PC-9 (cell line): Measurements from ENCODE around the gene MYO5B. TPM values are rescaled to one million over a fixed set of nuclear protein-coding genes. Genes with fewer than 3 reads are reported as not detected.
"Not testable (repeated sequence)": the region's sequence is repeated elsewhere in the genome, so short reads cannot be mapped to it uniquely, and the experiment has no call there.

ENCODE experiments used
- BruUV-seq: library from RNA; stranded (reverse); fragments of 400-500 nt; replicated peaks from 2 replicates; lab custom pipeline; 2021; lab: Mats Ljungman, UMichigan
- CTCF ChIA-PET: fragments of 300-600 bp; sonication (Branson Sonifier 250); formaldehyde crosslinking; loops from one replicate; lab custom pipeline; 2022; ENCODE audit warnings: antibody characterized with exemption; lab: Charles Lee
- POLR2A ChIA-PET: fragments of 300-600 bp; sonication (Branson Sonifier 250); formaldehyde crosslinking; loops from one replicate; lab custom pipeline; 2022; ENCODE audit warnings: antibody characterized with exemption; ENCODE audit not compliant: unreplicated experiment; lab: Charles Lee
- DNase-seq, 2 experiments: peaks; one replicate each; pipeline versions ENCODE4 v3.0.0 to v3.0.0-alpha.2; 2015 to 2022; ENCODE audit warnings: mixed read lengths in 1 of 2
- H2AFZ ChIP-seq: fragments of 200-600 bp; sonication (generic); 2 replicates; pipeline ENCODE4 v1.8.1; 2017; ENCODE audit warnings: antibody characterized with exemption
- H3F3A ChIP-seq: fragments of 200-600 bp; sonication (generic); 2 replicates; pipeline ENCODE4 v1.8.1; 2017; ENCODE audit warnings: antibody characterized with exemption, mild to moderate bottlenecking, low read depth; ENCODE audit not compliant: insufficient read depth
- H3K27ac ChIP-seq: fragments of 200-600 bp; sonication (generic); 2 replicates; pipeline ENCODE4 v1.6.1; 2016; ENCODE audit warnings: mixed run types
- H3K27me3 ChIP-seq: fragments of 200-600 bp; sonication (generic); 2 replicates; pipeline ENCODE4 v1.6.1; 2016; ENCODE audit warnings: low read depth, mixed run types; ENCODE audit not compliant: insufficient read depth
- H3K36me3 ChIP-seq: fragments of 200-600 bp; sonication (generic); 2 replicates; pipeline ENCODE4 v1.6.1; 2016; ENCODE audit warnings: low read depth, mixed run types
- H3K4me1 ChIP-seq: fragments of 200-600 bp; sonication (generic); replicated peaks from 2 replicates; pipeline ENCODE4 v1.6.1; 2016; ENCODE audit warnings: mixed run types; ENCODE audit not compliant: insufficient read depth
- H3K4me2 ChIP-seq: fragments of 200-600 bp; sonication (generic); 2 replicates; pipeline ENCODE4 v1.6.1; 2017; ENCODE audit warnings: mixed run types
- H3K4me3 ChIP-seq: fragments of 200-600 bp; sonication (generic); 2 replicates; pipeline ENCODE4 v1.6.1; 2016; ENCODE audit warnings: mixed run types
- H3K79me2 ChIP-seq: fragments of 200-600 bp; sonication (generic); 2 replicates; pipeline ENCODE4 v1.6.1; 2017; ENCODE audit warnings: low read depth, mixed run types
- H3K9me2 ChIP-seq: fragments of 200-600 bp; sonication (generic); 2 replicates; pipeline ENCODE4 v1.8.1; 2017; ENCODE audit warnings: mild to moderate bottlenecking; ENCODE audit not compliant: insufficient read depth
- H3K9me3 ChIP-seq: fragments of 200-600 bp; sonication (generic); 2 replicates; pipeline ENCODE4 v1.8.1; 2016; ENCODE audit warnings: low read depth; ENCODE audit not compliant: insufficient read depth
- H4K20me1 ChIP-seq: fragments of 200-600 bp; sonication (generic); 2 replicates; pipeline ENCODE4 v1.8.1; 2017; ENCODE audit not compliant: insufficient read depth
- CTCF ChIP-seq: fragments of 200-600 bp; sonication (generic); conservative IDR thresholded peaks from 2 replicates; pipeline ENCODE4 v1.6.1; 2017; ENCODE audit warnings: mixed run types, antibody characterized with exemption, mild to moderate bottlenecking, moderate library complexity
- EZH2 ChIP-seq: fragments of 200-600 bp; sonication (generic); IDR thresholded peaks from 2 replicates; pipeline ENCODE4 v1.8.0; 2017; ENCODE audit warnings: antibody characterized with exemption, low read depth
- intact Hi-C: fragments of 100-400 bp; cut with micrococcal nuclease; formaldehyde crosslinking; loops from one replicate; pipeline ENCODE4 v1.10.0; 2022; ENCODE audit not compliant: unreplicated experiment
- total RNA-seq: library from RNA; stranded (reverse); gene quantifications from 2 replicates; pipeline ENCODE4 v1.2.3, GENCODE V29; 2021

The MYO5B gene
- total RNA-seq, 1 experiment from 2014 or later, result 25.4 TPM

- Histone ChIP-seq H3K36me3 (no peaks in the 10 kb centered on the region), H3K9me2 (no peaks in the 10 kb centered on the region), H3K79me2 (no peaks in the 10 kb centered on the region), H3K9me3 (no peaks in the 10 kb centered on the region), H4K20me1 (no peaks in the 10 kb centered on the region), H3K4me2 (no peak overlapping the region), H3F3A (no peaks in the 10 kb centered on the region), H3K27me3 (no peaks in the 10 kb centered on the region), H3K27ac (no peak overlapping the region), H3K4me1 (no peaks in the 10 kb centered on the region), H3K4me3 (no peak overlapping the region), H2AFZ (no peak overlapping the region)
- BruUV-seq, result no TSS peak
- POLR2A ChIA-PET, result no interaction called here
- DNase-seq, result no peak
- CTCF ChIA-PET, result no interaction called here
- intact Hi-C loops, result no loop called here
- no peak for TF ChIP-seq CTCF
- no peak for TF ChIP-seq EZH2
Observed at GRCh38 chr18:49798001-49798400, 396.9 kb downstream of the MYO5B start.

- no TSS peak for BruUV-seq
Observed at GRCh38 chr18:49795612-49796552, 399.1 kb downstream of the MYO5B start.

GRCh38 chr18:49794743-49795142 is 400.2 kb downstream of the MYO5B start:
- Histone ChIP-seq H3K9me3 (no peaks in the 10 kb centered on the region), H3K36me3 (0 out of 2 replicates have a peak, but pooled peaks cover 3% of the 10 kb centered on the region), H3F3A (no peaks in the 10 kb centered on the region), H3K4me2 (no peak overlapping the region), H2AFZ (no peak overlapping the region), H3K9me2 (no peaks in the 10 kb centered on the region), H3K27ac (no peak overlapping the region), H3K4me3 (no peak overlapping the region), H3K27me3 (no peaks in the 10 kb centered on the region), H3K4me1 (no peaks in the 10 kb centered on the region), H3K79me2 (no peaks in the 10 kb centered on the region), H4K20me1 (no peaks in the 10 kb centered on the region)
- no peak for TF ChIP-seq CTCF
- no peak for TF ChIP-seq EZH2
- POLR2A ChIA-PET, result no interaction called here
- CTCF ChIA-PET, result interaction anchor here (0.5 kb wide), 1 partner anchor 291 kb away, joined by 11 read pairs; no protein-coding TSS in a partner anchor
- no TSS peak for BruUV-seq
- DNase-seq, result no peak
- intact Hi-C loops, result no loop called here

More at GRCh38 chr18:49795612-49796552, 399.1 kb downstream of the MYO5B start:
- H3K9me3 ChIP-seq, result no peaks in the 10 kb centered on the region
- no peak overlapping the region for H3K4me2 ChIP-seq
- H3K4me3 ChIP-seq, result no peak overlapping the region
- no peaks in the 10 kb centered on the region for H3F3A ChIP-seq
- CTCF ChIA-PET, result no interaction called here
- H4K20me1 ChIP-seq, result no peaks in the 10 kb centered on the region
- POLR2A ChIA-PET, result no interaction called here
- H3K4me1 ChIP-seq, result no peaks in the 10 kb centered on the region
- H3K9me2 ChIP-seq, result no peaks in the 10 kb centered on the region
- H2AFZ ChIP-seq, result no peak overlapping the region
- no peaks in the 10 kb centered on the region for H3K79me2 ChIP-seq
- H3K36me3 ChIP-seq, result 0 out of 2 replicates have a peak, but pooled peaks cover 3% of the 10 kb centered on the region
- TF ChIP-seq CTCF (no peak), EZH2 (no peak)
- DNase-seq, result no peak
- no peak overlapping the region for H3K27ac ChIP-seq
- intact Hi-C loops, result no loop called here
- no peaks in the 10 kb centered on the region for H3K27me3 ChIP-seq

- POLR2A ChIA-PET, BruUV-seq, H3K9me2 ChIP-seq, H4K20me1 ChIP-seq, intact Hi-C loops, CTCF ChIA-PET, H3K36me3 ChIP-seq, H3F3A ChIP-seq, H3K27me3 ChIP-seq, H2AFZ ChIP-seq, DNase-seq, H3K27ac ChIP-seq, H3K4me3 ChIP-seq, H3K4me2 ChIP-seq, H3K79me2 ChIP-seq, H3K9me3 ChIP-seq: not testable (repeated sequence)
- peaks cover 10% of the 10 kb centered on the region for H3K4me1 ChIP-seq
Observed at GRCh38 chr18:49789560-49790134, 405.3 kb downstream of the MYO5B start.
